K562 (cell line): ENCODE data around the gene PAQR7. TPM values are rescaled to one million over a fixed set of nuclear protein-coding genes. Genes with fewer than 3 reads are reported as not detected.

Experiments
- CBX3 ChIP-seq, 2 experiments: IDR thresholded peaks; 1 replicate in 1 of 2; 2 replicates in 1 of 2; pipeline ENCODE4 v1.6.1; 2012; ENCODE audit warnings: inconsistent platforms in 2 of 2, low read length in 2 of 2, borderline replicate concordance in 1 of 2, control low read depth in 1 of 2
- CREBBP ChIP-seq: IDR thresholded peaks from one replicate; pipeline ENCODE4 v1.6.1; 2012; ENCODE audit warnings: low read depth, mild to moderate bottlenecking, control low read depth, inconsistent platforms, low read length
- CTBP1 ChIP-seq: fragments of 450-650 bp; IDR thresholded peaks from 2 replicates; pipeline ENCODE4 v1.6.1; 2016; ENCODE audit warnings: borderline replicate concordance
- HNRNPLL ChIP-seq: fragments of 200-400 bp; formaldehyde crosslinking; IDR thresholded peaks from 2 replicates; pipeline ENCODE4 v1.6.1; 2017; ENCODE audit warnings: low read length, low read depth, mild to moderate bottlenecking; ENCODE audit not compliant: poor library complexity, severe bottlenecking
- JUND ChIP-seq, 2 experiments: IDR thresholded peaks; 2 replicates in 1 of 2; 3 replicates in 1 of 2; pipeline ENCODE4 v1.6.1; 2011; ENCODE audit warnings: borderline replicate concordance in 2 of 2, low read depth in 2 of 2, low read length in 2 of 2, improper control_type of control experiment in 1 of 2, missing biosample characterization in 1 of 2, missing genetic modification characterization in 1 of 2, missing genetic modification reagents in 1 of 2
- NFYB ChIP-seq: IDR thresholded peaks from 2 replicates; pipeline ENCODE4 v1.6.1; 2011; ENCODE audit warnings: mild to moderate bottlenecking, moderate library complexity; ENCODE audit not compliant: insufficient read length; ENCODE audit errors: extremely low read depth
- RB1 ChIP-seq: fragments of 450-650 bp; IDR thresholded peaks from 2 replicates; pipeline ENCODE4 v1.6.1; 2017; ENCODE audit warnings: low read depth, mild to moderate bottlenecking
- SAFB ChIP-seq: fragments of 200-400 bp; formaldehyde crosslinking; IDR thresholded peaks from 2 replicates; pipeline ENCODE4 v1.6.1; 2017; ENCODE audit warnings: low read depth, low read length, borderline replicate concordance
- SMC3 ChIP-seq: conservative IDR thresholded peaks from 2 replicates; pipeline ENCODE4 v1.6.1; 2011; ENCODE audit warnings: low read depth, low read length, improper control_type of control experiment; ENCODE audit not compliant: insufficient read depth
- SOX6 ChIP-seq: fragments of 450-650 bp; IDR thresholded peaks from 2 replicates; pipeline ENCODE4 v1.6.1; 2014; ENCODE audit warnings: mild to moderate bottlenecking
- ZEB2 ChIP-seq: fragments of 450-650 bp; IDR thresholded peaks from 2 replicates; pipeline ENCODE4 v1.6.1; 2016
- ZNF133 ChIP-seq: fragments of 250-450 bp; sonication (Bioruptor Pico); IDR thresholded peaks from 2 replicates; pipeline ENCODE4 v1.4.0; 2020; ENCODE audit warnings: mild to moderate bottlenecking
- ZNF184 ChIP-seq: sonication (generic); formaldehyde crosslinking; IDR thresholded peaks from 2 replicates; pipeline ENCODE4 v1.5.0; 2020; ENCODE audit warnings: missing genetic modification reagents
- ZNF444 ChIP-seq: fragments of 250-450 bp; sonication (Bioruptor Pico); IDR thresholded peaks from 2 replicates; pipeline ENCODE4 v1.4.0; 2020; ENCODE audit warnings: mild to moderate bottlenecking, moderate library complexity
- polyA plus RNA-seq, 8 experiments: library from polyadenylated mRNA; depleted of rRNA in 4 of 8; stranded (reverse) in 5 of 8; unstranded in 3 of 8; fragments of >200 nt; fragmentation: Nextera tagmentation in 2 of 8; fragmentation: Illumina TruSeq in 1 of 8; extraction: Ambion mirVana in 2 of 8; extraction: Trizol in 1 of 8; gene quantifications; 2 replicates each; pipeline versions ENCODE4 v1.2.1 to v1.2.3, GENCODE V29; 2011 to 2014; ENCODE audit warnings: inconsistent platforms in 1 of 8, missing spikeins in 1 of 8
- total RNA-seq, 7 experiments: library from RNA; depleted of rRNA in 6 of 7; stranded (reverse); fragments of >200 nt in 6 of 7; fragmentation: Illumina TruSeq in 2 of 7; extraction: Trizol in 2 of 7; gene quantifications; 2 replicates each; pipeline versions ENCODE4 v1.2.1 to v1.2.3, GENCODE V29; 2011 to 2021; ENCODE audit warnings: low replicate concordance in 1 of 7
- TF ChIP-seq, protein P1 (sequence below), 3 experiments: fragments of 200-800 bp in 1 of 3; fragments of 250-450 bp in 1 of 3; fragments of 450-650 bp in 1 of 3; sonication (Bioruptor Pico) in 1 of 3; sonication (Bioruptor generic) in 1 of 3; formaldehyde crosslinking in 1 of 3; IDR thresholded peaks; 2 replicates each; pipeline versions ENCODE4 v1.6.1 to v1.8.0; 2016 to 2022; ENCODE audit warnings: mild to moderate bottlenecking in 2 of 3, missing genetic modification characterization in 2 of 3, missing compliant biosample characterization in 1 of 3, moderate library complexity in 1 of 3
- TF ChIP-seq, protein P2 (sequence below), 2 experiments: fragments of 250-450 bp in 1 of 2; fragments of 450-650 bp in 1 of 2; sonication (Bioruptor Pico) in 1 of 2; IDR thresholded peaks; 2 replicates each; pipeline versions ENCODE4 v1.6.1 to v1.8.0; 2016 to 2021; ENCODE audit warnings: mild to moderate bottlenecking in 2 of 2, moderate library complexity in 2 of 2, missing compliant biosample characterization in 1 of 2, missing genetic modification characterization in 1 of 2
- TF ChIP-seq, protein P3 (sequence below): fragments of 250-450 bp; sonication (Bioruptor Pico); IDR thresholded peaks from 2 replicates; pipeline ENCODE4 v1.5.1; 2021; ENCODE audit warnings: mild to moderate bottlenecking

PAQR7 gene
- total and polyA plus RNA-seq, 9 of the 15 experiments (the other 6 are each of a cell fraction or from before 2014, with no cell fraction given) = 1.1 to 5.2 (median 2.6) TPM

DNA sequence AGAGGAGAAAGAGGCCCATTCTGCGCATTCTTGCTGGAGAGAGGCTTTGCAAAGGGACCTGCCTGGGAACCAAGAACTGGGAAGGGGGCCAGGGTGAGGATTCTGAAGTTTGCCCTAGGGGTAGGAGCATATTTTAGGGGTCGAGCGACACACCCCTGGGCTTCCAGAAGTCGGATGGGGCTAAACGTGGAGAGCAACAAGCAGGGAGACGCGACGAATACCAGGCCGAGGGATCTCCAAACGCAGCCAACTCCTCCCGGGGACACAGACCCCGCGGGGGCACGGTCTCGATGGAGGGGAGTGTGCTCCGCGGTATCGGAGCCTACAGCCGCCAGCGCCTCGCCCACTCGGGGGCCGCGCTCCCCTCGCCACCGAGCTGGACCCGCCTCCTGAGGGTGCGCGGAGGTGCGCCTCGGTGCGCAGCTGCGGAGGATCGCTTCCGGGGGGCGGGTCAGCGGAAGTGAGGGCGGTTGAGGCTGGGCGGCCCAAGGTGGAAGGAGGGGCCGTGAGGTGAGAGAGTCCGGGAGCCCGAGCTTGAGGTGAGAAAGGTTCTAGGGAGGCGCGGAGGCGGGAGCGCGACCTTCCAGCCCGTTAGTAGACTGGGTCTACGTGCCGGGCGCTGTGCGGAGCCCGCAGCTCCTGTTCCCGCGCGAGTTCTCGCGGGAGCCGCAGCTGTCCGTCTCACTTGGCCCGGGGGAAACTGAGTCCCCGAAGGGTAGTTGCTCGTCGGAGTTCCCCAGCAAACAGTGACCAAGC lies 55.8 kb downstream of the PAQR7 start, which contains the start of gene MTFR1L (continued):
- TF ChIP-seq, protein P1, sequence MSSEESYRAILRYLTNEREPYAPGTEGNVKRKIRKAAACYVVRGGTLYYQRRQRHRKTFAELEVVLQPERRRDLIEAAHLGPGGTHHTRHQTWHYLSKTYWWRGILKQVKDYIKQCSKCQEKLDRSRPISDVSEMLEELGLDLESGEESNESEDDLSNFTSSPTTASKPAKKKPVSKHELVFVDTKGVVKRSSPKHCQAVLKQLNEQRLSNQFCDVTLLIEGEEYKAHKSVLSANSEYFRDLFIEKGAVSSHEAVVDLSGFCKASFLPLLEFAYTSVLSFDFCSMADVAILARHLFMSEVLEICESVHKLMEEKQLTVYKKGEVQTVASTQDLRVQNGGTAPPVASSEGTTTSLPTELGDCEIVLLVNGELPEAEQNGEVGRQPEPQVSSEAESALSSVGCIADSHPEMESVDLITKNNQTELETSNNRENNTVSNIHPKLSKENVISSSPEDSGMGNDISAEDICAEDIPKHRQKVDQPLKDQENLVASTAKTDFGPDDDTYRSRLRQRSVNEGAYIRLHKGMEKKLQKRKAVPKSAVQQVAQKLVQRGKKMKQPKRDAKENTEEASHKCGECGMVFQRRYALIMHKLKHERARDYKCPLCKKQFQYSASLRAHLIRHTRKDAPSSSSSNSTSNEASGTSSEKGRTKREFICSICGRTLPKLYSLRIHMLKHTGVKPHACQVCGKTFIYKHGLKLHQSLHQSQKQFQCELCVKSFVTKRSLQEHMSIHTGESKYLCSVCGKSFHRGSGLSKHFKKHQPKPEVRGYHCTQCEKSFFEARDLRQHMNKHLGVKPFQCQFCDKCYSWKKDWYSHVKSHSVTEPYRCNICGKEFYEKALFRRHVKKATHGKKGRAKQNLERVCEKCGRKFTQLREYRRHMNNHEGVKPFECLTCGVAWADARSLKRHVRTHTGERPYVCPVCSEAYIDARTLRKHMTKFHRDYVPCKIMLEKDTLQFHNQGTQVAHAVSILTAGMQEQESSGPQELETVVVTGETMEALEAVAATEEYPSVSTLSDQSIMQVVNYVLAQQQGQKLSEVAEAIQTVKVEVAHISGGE (CRISPR knock-in tag; IDR thresholded peaks at IDR 0.05) = peak in 2 of 3 experiments; percentile 29 to 88; a peak in 2 of 6 replicates
- TF ChIP-seq SAFB (peak; percentile 64), CTBP1 (peak; percentile 87), ZNF444 (CRISPR knock-in tag) (no peak), SMC3 (peak; percentile 9), CREBBP (no peak), ZNF184 (CRISPR knock-in tag) (no peak), RB1 (peak; percentile 46), ZNF133 (CRISPR knock-in tag) (no peak), ZEB2 (peak; percentile 66; the same call in 1 of the 2 replicates), CBX3 (IDR thresholded peaks at IDR 0.05; ENCODE audit: borderline replicate concordance in 1 of 2, low read length in 2 of 2) (peak in 1 of 2 experiments; percentile 46; a peak in 1 of 3 replicates), SOX6 (peak; percentile 48), JUND (IDR thresholded peaks at IDR 0.05; ENCODE audit: borderline replicate concordance, low read depth, low read length) (peak; percentile 47), JUND (tag; IDR thresholded peaks at IDR 0.05; ENCODE audit: borderline replicate concordance, low read depth, low read length) (no peak; the same call in 2 of the 3 replicates), HNRNPLL (peak; percentile 83), NFYB (no peak)
- TF ChIP-seq, protein P2, sequence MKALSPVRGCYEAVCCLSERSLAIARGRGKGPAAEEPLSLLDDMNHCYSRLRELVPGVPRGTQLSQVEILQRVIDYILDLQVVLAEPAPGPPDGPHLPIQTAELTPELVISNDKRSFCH (CRISPR knock-in tag; IDR thresholded peaks at IDR 0.05) = no peak
- TF ChIP-seq, protein P2 (tag; IDR thresholded peaks at IDR 0.05) = no peak
- TF ChIP-seq, protein P3, sequence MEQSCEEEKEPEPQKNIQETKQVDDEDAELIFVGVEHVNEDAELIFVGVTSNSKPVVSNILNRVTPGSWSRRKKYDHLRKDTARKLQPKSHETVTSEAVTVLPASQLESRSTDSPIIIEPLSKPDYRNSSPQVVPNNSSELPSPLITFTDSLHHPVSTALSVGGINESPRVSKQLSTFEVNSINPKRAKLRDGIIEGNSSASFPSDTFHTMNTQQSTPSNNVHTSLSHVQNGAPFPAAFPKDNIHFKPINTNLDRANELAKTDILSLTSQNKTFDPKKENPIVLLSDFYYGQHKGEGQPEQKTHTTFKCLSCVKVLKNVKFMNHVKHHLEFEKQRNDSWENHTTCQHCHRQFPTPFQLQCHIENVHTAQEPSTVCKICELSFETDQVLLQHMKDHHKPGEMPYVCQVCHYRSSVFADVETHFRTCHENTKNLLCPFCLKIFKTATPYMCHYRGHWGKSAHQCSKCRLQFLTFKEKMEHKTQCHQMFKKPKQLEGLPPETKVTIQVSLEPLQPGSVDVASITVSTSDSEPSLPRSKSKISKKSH (CRISPR knock-in tag) = no peak
